ENCODE measurements around the gene DNAAF1.
"Not testable (repeated sequence)": the region's sequence is repeated elsewhere in the genome, so short reads cannot be mapped to it uniquely, and the experiment has no call there.

DNAAF1 gene

GRCh38 chr16:84111949-84112348 is 33.2 kb upstream of the DNAAF1 start:
- DNase-seq (ENCODE audit: low spot score in 2 of 2); ATAC-seq (replicated peaks; ENCODE audit: extremely low read depth, poor library complexity, severe bottlenecking); H3K9me3 Mint-ChIP-seq; H3K4me3 Mint-ChIP-seq; H3K27ac Mint-ChIP-seq (ENCODE audit: low read depth); H3K27me3 Mint-ChIP-seq: not testable (repeated sequence)
- peaks cover 43% of the 10 kb centered on the region for H3K4me1 Mint-ChIP-seq
- H3K36me3 Mint-ChIP-seq (ENCODE audit: insufficient read depth) = peaks cover 26% of the 10 kb centered on the region

DNA sequence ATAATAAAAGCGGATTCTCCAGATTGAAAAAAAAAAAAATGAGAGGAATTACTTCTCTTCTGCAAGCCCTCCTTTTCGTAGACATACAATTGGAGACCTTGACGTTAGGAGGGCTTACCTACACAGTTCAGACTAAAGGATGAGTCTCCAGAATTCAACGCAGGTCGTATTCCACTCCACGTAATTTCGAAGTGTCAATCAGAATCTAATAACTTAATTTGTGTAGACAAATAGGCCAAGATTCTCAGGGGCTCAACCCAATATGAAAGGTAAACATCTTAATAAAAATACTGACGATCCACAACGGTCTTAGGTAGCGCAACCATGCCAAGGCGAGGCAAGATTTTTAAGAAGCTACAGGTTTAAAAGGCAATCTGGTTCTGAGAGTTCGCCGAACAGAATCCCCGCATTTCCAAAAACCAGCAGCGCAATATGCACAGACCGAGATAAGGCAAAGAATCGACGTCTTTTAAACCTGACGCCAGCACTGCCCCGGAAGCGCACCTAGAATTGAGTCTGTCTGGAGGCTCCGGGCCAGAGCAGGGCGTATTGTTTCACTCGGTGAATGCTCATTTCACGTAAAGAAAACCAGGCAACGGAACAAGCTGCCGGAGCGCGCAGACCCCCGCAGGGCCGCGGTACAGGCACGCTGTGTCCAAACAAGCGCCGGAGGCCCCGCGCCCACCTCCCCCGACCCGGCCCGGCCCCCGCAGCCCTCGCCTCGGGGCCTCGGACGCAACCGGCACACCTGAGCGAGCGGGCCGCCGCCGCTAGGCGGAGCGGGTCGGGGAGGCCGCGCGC is 29.0 kb upstream of the DNAAF1 start:
- ATAC-seq (replicated peaks; ENCODE audit: extremely low read depth, poor library complexity, severe bottlenecking) (peak; percentile 72), DNase-seq (ENCODE audit: low spot score in 2 of 2) (peak; percentile 52 to 60)
- Mint-ChIP-seq H3K27ac (ENCODE audit: low read depth) (peak overlapping the region; percentile 91), H3K4me1 (peaks cover 27% of the 10 kb centered on the region), H3K36me3 (ENCODE audit: insufficient read depth) (peaks cover 16% of the 10 kb centered on the region), H3K4me3 (peak overlapping the region; percentile 90), H3K9me3 (no peaks in the 10 kb centered on the region), H3K27me3 (no peaks in the 10 kb centered on the region)

DNA sequence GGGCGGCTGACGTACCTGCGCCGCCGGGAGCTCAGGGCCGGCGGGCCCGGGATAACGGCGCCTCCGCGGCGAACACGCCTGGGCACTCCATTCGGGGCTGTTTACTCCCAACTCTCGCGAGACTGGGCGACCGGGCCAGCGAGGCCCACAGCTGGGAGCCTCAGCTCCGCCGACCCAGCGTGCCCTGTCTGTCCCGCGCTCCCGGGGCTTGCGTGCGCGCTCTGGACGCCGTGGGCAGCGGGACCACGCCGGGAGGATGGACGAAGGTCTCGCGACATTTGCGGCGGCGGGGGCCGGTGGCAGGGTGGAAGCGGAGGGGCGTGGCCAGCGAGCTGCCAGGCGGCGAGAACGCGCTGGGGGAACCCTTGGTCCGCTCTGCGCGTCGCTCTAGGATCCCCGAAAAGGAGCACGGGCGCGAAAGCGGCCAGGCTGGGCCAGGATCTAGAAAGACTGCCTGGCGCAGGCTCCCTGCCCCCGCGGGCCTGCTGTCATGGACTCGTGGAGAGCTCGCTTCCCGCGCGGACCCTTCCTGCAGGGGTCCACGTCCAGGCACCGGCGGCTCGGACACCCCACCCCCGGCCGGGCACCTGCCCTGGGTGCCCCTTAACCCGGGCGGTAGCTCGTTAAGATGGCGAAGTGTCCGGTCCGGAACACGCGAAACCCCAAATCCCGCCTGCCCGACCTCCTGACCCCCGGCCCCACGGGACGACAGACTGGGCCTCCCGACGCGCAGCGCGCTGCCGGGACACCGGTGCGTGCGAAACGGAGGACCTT is 28.2 kb upstream of the DNAAF1 start, which contains the start of gene MBTPS1:
Gene MBTPS1 (minus strand): TSS at position 223 of the 774 bp plus-strand sequence. CDS start 15,159 bp downstream, outside the sequence.
- no peaks in the 10 kb centered on the region for H3K9me3 Mint-ChIP-seq
- ATAC-seq (replicated peaks; ENCODE audit: extremely low read depth, poor library complexity, severe bottlenecking) = peak; percentile 90
- peak within 1 kb of the TSS; percentile 91 for H3K27ac Mint-ChIP-seq (ENCODE audit: low read depth)
- H3K4me3 Mint-ChIP-seq = peak within 1 kb of the TSS; percentile 90
- peak; percentile 96 to 97 for DNase-seq (ENCODE audit: low spot score in 2 of 2)
- H3K36me3 Mint-ChIP-seq (ENCODE audit: insufficient read depth) = peaks cover 16% of the 10 kb centered on the region
- peaks cover 23% of the 10 kb centered on the region for H3K4me1 Mint-ChIP-seq
- H3K27me3 Mint-ChIP-seq = no peaks in the 10 kb centered on the region

- H3K27me3 Mint-ChIP-seq = no peaks in the 10 kb centered on the region
- no peak for DNase-seq (ENCODE audit: low spot score in 2 of 2)
- H3K4me3 Mint-ChIP-seq = peak overlapping the region; percentile 90
- ATAC-seq (replicated peaks; ENCODE audit: extremely low read depth, poor library complexity, severe bottlenecking) = peak; percentile 2
- no peaks in the 10 kb centered on the region for H3K9me3 Mint-ChIP-seq
- H3K36me3 Mint-ChIP-seq (ENCODE audit: insufficient read depth) = peaks cover 16% of the 10 kb centered on the region
- H3K4me1 Mint-ChIP-seq = peaks cover 23% of the 10 kb centered on the region
- H3K27ac Mint-ChIP-seq (ENCODE audit: low read depth) = peak overlapping the region; percentile 91
These were observed 27.6 kb upstream of the DNAAF1 start for GRCh38 chr16:84117494-84117843.

GRCh38 chr16:84118315-84118714 is 26.8 kb upstream of the DNAAF1 start:
- H3K4me1 Mint-ChIP-seq = peaks cover 23% of the 10 kb centered on the region
- not testable (repeated sequence) for DNase-seq (ENCODE audit: low spot score in 2 of 2); H3K27ac Mint-ChIP-seq (ENCODE audit: low read depth); ATAC-seq (replicated peaks; ENCODE audit: extremely low read depth, poor library complexity, severe bottlenecking); H3K27me3 Mint-ChIP-seq; H3K9me3 Mint-ChIP-seq
- peak overlapping the region; percentile 90 for H3K4me3 Mint-ChIP-seq
- H3K36me3 Mint-ChIP-seq (ENCODE audit: insufficient read depth) = peaks cover 18% of the 10 kb centered on the region

DNA sequence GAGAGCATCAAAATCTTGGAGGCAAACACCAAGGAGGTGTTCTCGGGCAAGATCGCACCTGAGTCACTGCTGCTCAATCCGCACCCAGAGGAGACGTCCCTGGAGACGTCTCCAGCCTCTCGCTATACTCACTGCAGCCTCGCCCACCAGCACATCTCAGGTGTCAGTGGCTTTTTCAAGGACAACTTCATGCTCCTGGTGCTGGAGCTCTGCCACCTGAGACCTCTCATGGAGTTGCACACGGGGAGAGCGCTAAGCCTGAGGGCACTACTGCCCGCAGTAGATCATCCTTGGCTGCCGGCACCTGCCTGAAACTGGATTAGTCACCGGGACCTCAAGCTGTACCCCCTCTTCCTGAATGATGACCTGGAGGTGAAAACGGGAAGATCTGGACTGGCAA is 25.7 kb upstream of the DNAAF1 start:
- Mint-ChIP-seq H3K27me3 (no peaks in the 10 kb centered on the region), H3K4me1 (peaks cover 21% of the 10 kb centered on the region), H3K9me3 (no peaks in the 10 kb centered on the region), H3K27ac (ENCODE audit: low read depth) (no peak overlapping the region), H3K36me3 (ENCODE audit: insufficient read depth) (peaks cover 18% of the 10 kb centered on the region), H3K4me3 (no peak overlapping the region)
- ATAC-seq (replicated peaks; ENCODE audit: extremely low read depth, poor library complexity, severe bottlenecking) (no peak), DNase-seq (ENCODE audit: low spot score in 2 of 2) (no peak)

- Mint-ChIP-seq H3K4me1 (peaks cover 17% of the 10 kb centered on the region), H3K27ac (ENCODE audit: low read depth) (no peak overlapping the region), H3K9me3 (no peaks in the 10 kb centered on the region), H3K36me3 (ENCODE audit: insufficient read depth) (peaks cover 18% of the 10 kb centered on the region), H3K27me3 (no peaks in the 10 kb centered on the region), H3K4me3 (no peak overlapping the region)
- DNase-seq (ENCODE audit: low spot score in 2 of 2) (no peak), ATAC-seq (replicated peaks; ENCODE audit: extremely low read depth, poor library complexity, severe bottlenecking) (no peak)
These were observed 25.1 kb upstream of the DNAAF1 start for GRCh38 chr16:84120023-84120422.

GRCh38 chr16:84121007-84121406 is 24.1 kb upstream of the DNAAF1 start:
- Mint-ChIP-seq H3K4me1 (peaks cover 7% of the 10 kb centered on the region), H3K36me3 (ENCODE audit: insufficient read depth) (peaks cover 16% of the 10 kb centered on the region), H3K9me3 (no peaks in the 10 kb centered on the region), H3K27me3 (no peaks in the 10 kb centered on the region), H3K4me3 (no peak overlapping the region), H3K27ac (ENCODE audit: low read depth) (no peak overlapping the region)
- ATAC-seq (replicated peaks; ENCODE audit: extremely low read depth, poor library complexity, severe bottlenecking) (no peak), DNase-seq (ENCODE audit: low spot score in 2 of 2) (no peak)

DNA sequence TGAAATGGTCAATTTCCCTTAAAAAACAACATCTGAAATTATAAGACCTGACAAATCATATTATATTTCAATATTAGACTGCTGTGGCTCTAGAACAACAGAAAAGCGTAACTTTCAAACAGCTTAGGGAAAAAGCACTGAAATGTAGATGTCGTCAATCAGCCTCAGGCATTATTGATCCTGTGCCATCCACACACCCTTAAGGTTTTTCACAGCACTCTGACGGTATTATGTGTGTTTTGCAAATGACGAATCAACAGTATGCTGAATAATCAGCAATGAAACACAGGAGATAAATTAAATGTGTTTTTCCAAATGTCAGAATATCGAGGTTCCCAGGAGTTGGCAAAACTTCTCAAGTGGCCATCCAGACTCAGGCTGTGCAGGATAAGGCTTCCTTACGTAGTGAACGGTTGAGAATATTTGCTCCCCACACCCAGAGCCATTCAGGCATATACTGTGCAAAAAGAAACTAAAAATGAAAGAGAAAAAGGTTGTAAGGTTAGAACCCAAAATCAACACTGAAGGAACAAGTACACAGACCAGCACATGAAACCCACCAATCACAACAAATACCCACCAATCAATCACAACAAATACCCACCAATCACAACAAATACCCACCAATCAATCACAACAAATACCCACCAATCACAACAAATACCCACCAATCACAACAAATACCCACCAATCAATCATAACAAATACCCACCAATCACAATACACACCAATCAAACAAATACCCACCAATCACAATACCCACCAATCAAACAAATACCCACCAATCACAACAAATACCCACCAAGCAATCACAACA is 20.6 kb upstream of the DNAAF1 start:
- Mint-ChIP-seq H3K9me3 (no peaks in the 10 kb centered on the region), H3K36me3 (ENCODE audit: insufficient read depth) (peaks cover 15% of the 10 kb centered on the region), H3K27me3 (no peaks in the 10 kb centered on the region), H3K4me1 (no peaks in the 10 kb centered on the region), H3K27ac (ENCODE audit: low read depth) (no peak overlapping the region), H3K4me3 (no peak overlapping the region)
- DNase-seq (ENCODE audit: low spot score in 2 of 2) (no peak), ATAC-seq (replicated peaks; ENCODE audit: extremely low read depth, poor library complexity, severe bottlenecking) (no peak)

GRCh38 chr16:84131117-84131516 is 14.0 kb upstream of the DNAAF1 start:
- Mint-ChIP-seq H3K4me1 (peaks cover 6% of the 10 kb centered on the region), H3K36me3 (ENCODE audit: insufficient read depth) (peaks cover 19% of the 10 kb centered on the region), H3K9me3 (no peaks in the 10 kb centered on the region), H3K27me3 (no peaks in the 10 kb centered on the region), H3K4me3 (no peak overlapping the region), H3K27ac (ENCODE audit: low read depth) (no peak overlapping the region)
- no peak for ATAC-seq (replicated peaks; ENCODE audit: extremely low read depth, poor library complexity, severe bottlenecking)
- no peak for DNase-seq (ENCODE audit: low spot score in 2 of 2)

DNA sequence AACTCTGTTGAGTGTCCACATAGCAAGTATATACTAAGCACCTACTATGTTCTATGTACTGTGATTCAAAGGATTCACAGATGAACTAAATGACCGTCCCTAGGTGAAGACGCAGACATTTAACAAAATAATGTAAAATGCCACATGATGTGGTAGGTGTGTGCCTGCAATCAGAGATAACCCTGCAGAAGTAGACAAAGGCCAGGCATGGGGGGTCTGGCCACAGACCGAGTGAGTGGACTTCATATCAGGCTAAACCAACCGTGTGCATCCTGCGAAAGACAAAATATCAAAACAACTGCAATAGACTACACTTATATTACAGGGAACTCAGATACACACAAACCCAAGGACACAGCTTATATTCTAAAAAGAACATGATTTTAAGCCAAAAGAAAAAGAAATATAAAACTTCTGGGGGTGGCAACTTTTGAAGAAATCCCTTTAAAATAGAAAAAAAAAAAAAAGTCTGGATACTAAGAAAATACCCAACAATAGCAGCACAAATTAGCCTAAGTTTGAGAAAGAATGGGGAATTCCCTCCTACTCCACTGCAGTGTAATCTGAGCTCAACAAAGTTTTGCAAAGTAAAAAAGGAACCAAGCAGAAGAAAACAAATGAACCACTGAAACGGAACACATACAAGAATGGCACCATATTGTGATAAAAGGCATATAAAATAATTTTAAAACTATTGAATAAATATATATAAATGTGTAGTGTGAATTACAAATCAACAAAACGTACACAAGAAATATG is 12.4 kb upstream of the DNAAF1 start:
- no peaks in the 10 kb centered on the region for H3K9me3 Mint-ChIP-seq
- DNase-seq (ENCODE audit: low spot score in 2 of 2) (no peak), ATAC-seq (replicated peaks; ENCODE audit: extremely low read depth, poor library complexity, severe bottlenecking) (no peak)
- peaks cover 12% of the 10 kb centered on the region for H3K36me3 Mint-ChIP-seq (ENCODE audit: insufficient read depth)
- peaks cover 17% of the 10 kb centered on the region for H3K4me1 Mint-ChIP-seq
- no peak overlapping the region for H3K27ac Mint-ChIP-seq (ENCODE audit: low read depth)
- no peaks in the 10 kb centered on the region for H3K27me3 Mint-ChIP-seq
- H3K4me3 Mint-ChIP-seq = no peak overlapping the region
